Kidney (tissue), 14 donors: Measurements from ENCODE around the gene MBD5. TPM values are rescaled to one million over a fixed set of nuclear protein-coding genes. Genes with fewer than 3 reads are reported as not detected.

Source experiments
- DNase-seq, 5 donors: peaks; one replicate each; pipeline ENCODE4 v3.0.0-alpha.2; 2013 to 2020
- FAIRE-seq: peaks from 2 replicates; lab custom pipeline; 2012; peaks lifted over from hg19 to GRCh38; lab: Jason Lieb, UNC
- H3K27ac ChIP-seq, 2 donors: one replicate each; pipeline ENCODE4 v1.7.0; 2013; ENCODE audit warnings: low read depth in 2 of 2, low read length in 2 of 2, inconsistent platforms in 1 of 2
- H3K27me3 ChIP-seq: one replicate; pipeline ENCODE4 v1.7.1; 2013; ENCODE audit warnings: low read length, inconsistent platforms; ENCODE audit not compliant: control insufficient read depth, insufficient read depth
- H3K36me3 ChIP-seq, 3 donors: one replicate each; pipeline versions ENCODE4 v1.7.0 to v1.7.1; 2013; ENCODE audit warnings: low read length in 3 of 3, control low read depth in 1 of 3, inconsistent platforms in 1 of 3; ENCODE audit not compliant: insufficient read depth in 3 of 3, control insufficient read depth in 2 of 3
- H3K4me1 ChIP-seq, 3 donors: one replicate each; pipeline versions ENCODE4 v1.7.0 to v1.7.1; 2013; ENCODE audit warnings: low read length in 3 of 3, inconsistent platforms in 1 of 3, low read depth in 1 of 3; ENCODE audit not compliant: control insufficient read depth in 2 of 3, insufficient read depth in 2 of 3
- H3K4me3 ChIP-seq, 3 donors: one replicate each; pipeline versions ENCODE4 v1.7.0 to v1.8.1; 2013; ENCODE audit warnings: low read length in 3 of 3, control low read depth in 1 of 3, inconsistent platforms in 1 of 3
- H3K9ac ChIP-seq, 3 donors: one replicate each; pipeline versions ENCODE4 v1.7.0 to v1.7.1; 2013; ENCODE audit warnings: low read length in 3 of 3, control low read depth in 1 of 3, inconsistent platforms in 1 of 3
- H3K9me3 ChIP-seq, 3 donors: one replicate each; pipeline versions ENCODE4 v1.7.0 to v1.7.1; 2013; ENCODE audit warnings: low read length in 3 of 3, control low read depth in 1 of 3, inconsistent platforms in 1 of 3; ENCODE audit not compliant: control insufficient read depth in 2 of 3, insufficient read depth in 1 of 3
- CTCF ChIP-seq: IDR thresholded peaks from 3 replicates; pipeline ENCODE4 v1.5.1; 2012; ENCODE audit warnings: mild to moderate bottlenecking, moderate library complexity, borderline replicate concordance; ENCODE audit not compliant: insufficient read depth; ENCODE audit errors: extremely low read depth
- intact Hi-C: fragments of 100-400 bp; cut with DNase I; formaldehyde crosslinking; loops from one replicate; pipeline ENCODE4 v1.11.1; 2022
- polyA plus RNA-seq: library from polyadenylated mRNA; stranded (reverse); fragments of 350-450 nt; fragmentation: Illumina TruSeq; extraction: RNeasy Lipid Tissue Mini Kit (QIAGEN cat#74804); gene quantifications from one replicate; pipeline ENCODE4 v1.2.3, GENCODE V29; 2014; ENCODE audit warnings: low read depth, low replicate concordance; ENCODE audit not compliant: insufficient read depth
- total RNA-seq: library from RNA; stranded (reverse); fragmentation: NEBNext Ultra II Directional; extraction: Animal tissue kit (Norgen Biotek cat#: 25700); gene quantifications from one replicate; pipeline ENCODE4 v1.2.1, GENCODE V29; 2021
- donor health status: control.
- donor health status: control.
- donor health status: control.
- donor health status: control.
- donor health status: control.
- donor health status: DM: yes; HTN: yes; CAD: no.
- donor health status: Normal renal cell carcinoma (clear cell type).

MBD5 gene
- total and polyA plus RNA-seq, 2 donors from 2014 or later: 6.9 to 66.8 TPM

- no peak overlapping the region for H3K9ac ChIP-seq
- no peaks in the 10 kb centered on the region for H3K27me3 ChIP-seq
- intact Hi-C loops: no loop called here
- FAIRE-seq (no peak), DNase-seq (no peak)
- H3K4me3 ChIP-seq: no peak overlapping the region
- H3K27ac ChIP-seq: no peak overlapping the region
- H3K36me3 ChIP-seq: no peaks in the 10 kb centered on the region
- TF ChIP-seq CTCF: no peak
- peaks cover 0 to 2% (median 0%) of the 10 kb centered on the region in 3 donors for H3K4me1 ChIP-seq
- H3K9me3 ChIP-seq: no peaks in the 10 kb centered on the region
Observed at GRCh38 chr2:148524519-148524919, 503.6 kb downstream of the MBD5 start.

GRCh38 chr2:148525130-148525529 is 504.2 kb downstream of the MBD5 start:
- FAIRE-seq (no peak), DNase-seq (no peak)
- intact Hi-C loops: no loop called here
- peaks cover 0 to under 1% (median 0%) of the 10 kb centered on the region in 3 donors for H3K4me1 ChIP-seq
- H3K4me3 ChIP-seq: no peak overlapping the region
- no peaks in the 10 kb centered on the region for H3K36me3 ChIP-seq
- no peak overlapping the region for H3K9ac ChIP-seq
- no peak for TF ChIP-seq CTCF
- H3K27ac ChIP-seq: no peak overlapping the region
- H3K9me3 ChIP-seq: no peaks in the 10 kb centered on the region
- no peaks in the 10 kb centered on the region for H3K27me3 ChIP-seq

- DNase-seq (no peak), FAIRE-seq (no peak)
- Histone ChIP-seq H3K27me3 (no peaks in the 10 kb centered on the region), H3K4me3 (no peak overlapping the region), H3K36me3 (no peaks in the 10 kb centered on the region), H3K27ac (no peak overlapping the region), H3K4me1 (no peaks in the 10 kb centered on the region), H3K9ac (no peak overlapping the region), H3K9me3 (no peaks in the 10 kb centered on the region)
- TF ChIP-seq CTCF: no peak
- intact Hi-C loops: no loop called here
Observed at GRCh38 chr2:148526509-148527346, 505.8 kb downstream of the MBD5 start.
